H9 (cell line): Measurements from ENCODE around the gene PTPN23. TPM values are rescaled to one million over a fixed set of nuclear protein-coding genes. Genes with fewer than 3 reads are reported as not detected.

Experiments used
- DNase-seq: peaks from one replicate; pipeline ENCODE4 v3.0.0-alpha.2; 2017
- H2AFZ ChIP-seq: one replicate; pipeline ENCODE4 v1.6.1; 2013; ENCODE audit warnings: mild to moderate bottlenecking, low read length, control low read depth, moderate library complexity
- H2AK5ac ChIP-seq: 2 replicates; pipeline ENCODE4 v1.6.1; 2013; ENCODE audit warnings: low read length, control low read depth, mixed read lengths; ENCODE audit not compliant: insufficient read length
- H2BK120ac ChIP-seq: one replicate; pipeline ENCODE4 v1.6.1; 2013; ENCODE audit warnings: low read depth, mild to moderate bottlenecking, low read length, control low read depth, inconsistent platforms; ENCODE audit not compliant: poor library complexity, severe bottlenecking
- H2BK12ac ChIP-seq: 2 replicates; pipeline ENCODE4 v1.6.1; 2013; ENCODE audit warnings: low read length, control low read depth, mixed read lengths, low read depth; ENCODE audit not compliant: insufficient read length
- H2BK15ac ChIP-seq: 2 replicates; pipeline ENCODE4 v1.6.1; 2013; ENCODE audit warnings: low read depth, low read length, control low read depth
- H2BK20ac ChIP-seq: one replicate; pipeline ENCODE4 v1.6.1; 2013; ENCODE audit warnings: low read depth, mild to moderate bottlenecking, low read length, control low read depth, inconsistent platforms; ENCODE audit not compliant: poor library complexity, severe bottlenecking
- H2BK5ac ChIP-seq: 2 replicates; pipeline ENCODE4 v1.6.1; 2013; ENCODE audit warnings: low read length, control low read depth, mixed read lengths; ENCODE audit not compliant: insufficient read length
- H3K14ac ChIP-seq: 2 replicates; pipeline ENCODE4 v1.6.1; 2013; ENCODE audit warnings: low read length, control low read depth; ENCODE audit not compliant: insufficient read depth
- H3K18ac ChIP-seq: 2 replicates; pipeline ENCODE4 v1.6.1; 2013; ENCODE audit warnings: low read depth, mild to moderate bottlenecking, mixed read lengths, low read length, control low read depth; ENCODE audit not compliant: insufficient read length
- H3K23ac ChIP-seq: 2 replicates; pipeline ENCODE4 v1.6.1; 2013; ENCODE audit warnings: low read length, control low read depth, mixed read lengths, low read depth; ENCODE audit not compliant: insufficient read length
- H3K23me2 ChIP-seq: 2 replicates; pipeline ENCODE4 v1.6.1; 2013; ENCODE audit warnings: low read depth, mild to moderate bottlenecking, mixed read lengths, low read length, control low read depth; ENCODE audit not compliant: insufficient read length, poor library complexity, severe bottlenecking
- H3K27ac ChIP-seq: 2 replicates; pipeline ENCODE4 v1.5.1; 2013; ENCODE audit warnings: low read length, control low read depth, mixed read lengths, low read depth; ENCODE audit not compliant: insufficient read length
- H3K27me3 ChIP-seq: 2 replicates; pipeline ENCODE4 v1.6.1; 2013; ENCODE audit warnings: low read length, control low read depth, inconsistent platforms; ENCODE audit not compliant: insufficient read depth
- H3K4ac ChIP-seq: 2 replicates; pipeline ENCODE4 v1.6.1; 2013; ENCODE audit warnings: low read depth, mild to moderate bottlenecking, control low read depth, inconsistent platforms, low read length, moderate library complexity
- H3K4me1 ChIP-seq: 2 replicates; pipeline ENCODE4 v1.6.1; 2013; ENCODE audit warnings: low read length, control low read depth, inconsistent platforms; ENCODE audit not compliant: insufficient read depth
- H3K4me2 ChIP-seq: 2 replicates; pipeline ENCODE4 v1.6.1; 2013; ENCODE audit warnings: low read length, control low read depth, mixed read lengths; ENCODE audit not compliant: insufficient read length, insufficient read depth
- H3K56ac ChIP-seq: 2 replicates; pipeline ENCODE4 v1.6.1; 2013; ENCODE audit warnings: low read depth, mild to moderate bottlenecking, mixed read lengths, low read length, control low read depth; ENCODE audit not compliant: insufficient read length
- H3K79me1 ChIP-seq: 2 replicates; pipeline ENCODE4 v1.6.1; 2013; ENCODE audit warnings: low read depth, mild to moderate bottlenecking, moderate library complexity, low read length, control low read depth, inconsistent platforms; ENCODE audit not compliant: insufficient read depth, poor library complexity, severe bottlenecking
- H3K79me2 ChIP-seq: 2 replicates; pipeline ENCODE4 v1.6.1; 2013; ENCODE audit warnings: low read length, control low read depth, inconsistent platforms; ENCODE audit not compliant: insufficient read depth
- H3K9ac ChIP-seq: 2 replicates; pipeline ENCODE4 v1.6.1; 2013; ENCODE audit warnings: low read length, control low read depth, mixed read lengths; ENCODE audit not compliant: insufficient read length; ENCODE audit errors: extremely low read depth
- H3K9me3 ChIP-seq: one replicate; pipeline ENCODE4 v1.6.1; 2013; ENCODE audit warnings: low read depth, low read length, inconsistent platforms; ENCODE audit not compliant: control insufficient read depth
- H3T11ph ChIP-seq: one replicate; pipeline ENCODE4 v1.6.1; 2013; ENCODE audit warnings: mild to moderate bottlenecking, low read length, control low read depth, inconsistent platforms
- H4K20me1 ChIP-seq: one replicate; pipeline ENCODE4 v1.6.1; 2013; ENCODE audit not compliant: control insufficient read depth, insufficient read length, insufficient read depth
- H4K5ac ChIP-seq: 2 replicates; pipeline ENCODE4 v1.6.1; 2013; ENCODE audit warnings: low read depth, mild to moderate bottlenecking, mixed read lengths, low read length, control low read depth; ENCODE audit not compliant: insufficient read length
- H4K8ac ChIP-seq: replicated peaks from 2 replicates; pipeline ENCODE4 v1.6.1; 2013; ENCODE audit warnings: low read length, control low read depth, mixed read lengths, low read depth; ENCODE audit not compliant: insufficient read length
- H4K91ac ChIP-seq: 2 replicates; pipeline ENCODE4 v1.6.1; 2013; ENCODE audit warnings: low read depth, mild to moderate bottlenecking, moderate library complexity, mixed read lengths, low read length, control low read depth; ENCODE audit not compliant: insufficient read length
- H3K27ac Mint-ChIP-seq, 3 experiments: 2 replicates in 2 of 3; 3 replicates in 1 of 3; pipeline ENCODE4 v1.8.0; 2020 to 2021; ENCODE audit warnings: mixed read lengths in 3 of 3, mild to moderate bottlenecking in 1 of 3, moderate library complexity in 1 of 3
- H3K27me3 Mint-ChIP-seq: 2 replicates; pipeline ENCODE4 v1.8.0; 2021; ENCODE audit warnings: low read depth, mild to moderate bottlenecking, moderate library complexity, mixed read lengths
- H3K36me3 Mint-ChIP-seq, 3 experiments: 2 replicates in 2 of 3; 3 replicates in 1 of 3; pipeline ENCODE4 v1.8.0; 2020 to 2021; ENCODE audit warnings: low read depth in 3 of 3, mixed read lengths in 3 of 3; ENCODE audit not compliant: insufficient read depth in 1 of 3
- H3K4me1 Mint-ChIP-seq, 2 experiments: 2 replicates each; pipeline ENCODE4 v1.8.0; 2020; ENCODE audit warnings: mixed read lengths in 2 of 2
- H3K4me3 Mint-ChIP-seq, 2 experiments: 2 replicates in 1 of 2; 3 replicates in 1 of 2; pipeline ENCODE4 v1.8.0; 2020 to 2021; ENCODE audit warnings: mild to moderate bottlenecking in 2 of 2, mixed read lengths in 2 of 2, moderate library complexity in 1 of 2
- H3K9me3 Mint-ChIP-seq, 2 experiments: 2 replicates in 1 of 2; 3 replicates in 1 of 2; pipeline ENCODE4 v1.8.0; 2020; ENCODE audit warnings: mild to moderate bottlenecking in 2 of 2, mixed read lengths in 2 of 2, moderate library complexity in 1 of 2
- WGBS: extraction: QIAGEN DNeasy Blood & Tissue Kit; methylation state at CpG from one replicate; pipeline ENCODE4 v1.1.7; 2013; ENCODE audit warnings: missing lambda C conversion rate, low lambda C conversion rate, mixed read lengths; ENCODE audit not compliant: insufficient read length; ENCODE audit errors: extremely low coverage; 5-methylcytosine and 5-hydroxymethylcytosine counted together
- total RNA-seq: library from RNA; stranded (reverse); gene quantifications from 2 replicates; pipeline ENCODE4 v1.2.1, GENCODE V29; 2021
- TF ChIP-seq, protein P1 (sequence below): fragments of 200-600 bp; sonication (generic); conservative IDR thresholded peaks from 3 replicates; pipeline ENCODE4 v1.8.0; 2021; ENCODE audit warnings: antibody characterized with exemption, mild to moderate bottlenecking

The PTPN23 gene
- total RNA-seq, 1 experiment from 2014 or later: 42.2 TPM

- peaks cover 2% of the 10 kb centered on the region for H4K20me1 ChIP-seq
- no CpG with 5 or more reads among the region's 15 CpGs for WGBS
- no peak overlapping the region for H4K91ac ChIP-seq
- H3K23me2 ChIP-seq: no peaks in the 10 kb centered on the region
- no peak overlapping the region for H2AFZ ChIP-seq
- no peaks in the 10 kb centered on the region for H3K4me1 ChIP-seq
- H4K8ac ChIP-seq: no peak overlapping the region
- H3K4me1 Mint-ChIP-seq: peaks cover 4 to 11% of the 10 kb centered on the region in 2 experiments
- no peaks in the 10 kb centered on the region for H3K9me3 Mint-ChIP-seq
- no peaks in the 10 kb centered on the region; the same call in 1 of the 2 replicates for H3K27me3 Mint-ChIP-seq
- H3K36me3 Mint-ChIP-seq: peaks cover 21 to 60% (median 34%) of the 10 kb centered on the region in 3 experiments
- H3K4me2 ChIP-seq: no peak overlapping the region
- H3K4ac ChIP-seq: no peak overlapping the region
- H3K23ac ChIP-seq: no peak overlapping the region
- H3K56ac ChIP-seq: no peak overlapping the region
- H3K27ac Mint-ChIP-seq: peak overlapping the region in 1 of 3 experiments; percentile 56; a peak in 2 of 7 replicates
- H3K9me3 ChIP-seq: no peaks in the 10 kb centered on the region
- no peaks in the 10 kb centered on the region for H3K79me2 ChIP-seq
- H3K9ac ChIP-seq: no peak overlapping the region
- no peak overlapping the region for H2BK12ac ChIP-seq
- no peak overlapping the region for H2BK120ac ChIP-seq
- H4K5ac ChIP-seq: no peak overlapping the region
- TF ChIP-seq, protein P1, sequence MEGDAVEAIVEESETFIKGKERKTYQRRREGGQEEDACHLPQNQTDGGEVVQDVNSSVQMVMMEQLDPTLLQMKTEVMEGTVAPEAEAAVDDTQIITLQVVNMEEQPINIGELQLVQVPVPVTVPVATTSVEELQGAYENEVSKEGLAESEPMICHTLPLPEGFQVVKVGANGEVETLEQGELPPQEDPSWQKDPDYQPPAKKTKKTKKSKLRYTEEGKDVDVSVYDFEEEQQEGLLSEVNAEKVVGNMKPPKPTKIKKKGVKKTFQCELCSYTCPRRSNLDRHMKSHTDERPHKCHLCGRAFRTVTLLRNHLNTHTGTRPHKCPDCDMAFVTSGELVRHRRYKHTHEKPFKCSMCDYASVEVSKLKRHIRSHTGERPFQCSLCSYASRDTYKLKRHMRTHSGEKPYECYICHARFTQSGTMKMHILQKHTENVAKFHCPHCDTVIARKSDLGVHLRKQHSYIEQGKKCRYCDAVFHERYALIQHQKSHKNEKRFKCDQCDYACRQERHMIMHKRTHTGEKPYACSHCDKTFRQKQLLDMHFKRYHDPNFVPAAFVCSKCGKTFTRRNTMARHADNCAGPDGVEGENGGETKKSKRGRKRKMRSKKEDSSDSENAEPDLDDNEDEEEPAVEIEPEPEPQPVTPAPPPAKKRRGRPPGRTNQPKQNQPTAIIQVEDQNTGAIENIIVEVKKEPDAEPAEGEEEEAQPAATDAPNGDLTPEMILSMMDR: no peak
- no peak overlapping the region for H3K18ac ChIP-seq
- no peak overlapping the region for H2BK20ac ChIP-seq
- no peak overlapping the region for H2BK5ac ChIP-seq
- no peak overlapping the region for H2BK15ac ChIP-seq
- H3K14ac ChIP-seq: no peak overlapping the region
- H3T11ph ChIP-seq: no peak overlapping the region
- DNase-seq: no peak
- H3K27ac ChIP-seq: no peak overlapping the region
- no peak overlapping the region for H2AK5ac ChIP-seq
- H3K27me3 ChIP-seq: no peaks in the 10 kb centered on the region
- no peak overlapping the region for H3K4me3 Mint-ChIP-seq
- H3K79me1 ChIP-seq: no peaks in the 10 kb centered on the region
These were observed 43.9 kb downstream of the PTPN23 start for GRCh38 chr3:47424434-47425382.
